ENCODE data around the gene CYP39A1. TPM values are rescaled to one million over a fixed set of nuclear protein-coding genes. Genes with fewer than 3 reads are reported as not detected.
A peak's percentile ranks its signal among the peaks of the same experiment; 100 is the strongest.

The CYP39A1 gene
- 18.5 TPM for total RNA-seq

GRCh38 chr6:46652603-46653438 is at the start of gene CYP39A1, which contains the start of gene SLC25A27:
Gene CYP39A1, minus strand, starts transcription at chr6:46652818. Its CDS starts 236 bp downstream, at chr6:46652582.
Gene SLC25A27, plus strand, starts transcription at chr6:46652975. Its CDS starts 218 bp downstream, at chr6:46653193.
- peak; percentile 95 for DNase-seq (ENCODE audit: low spot score)

- no peak for DNase-seq (ENCODE audit: low spot score)
Measured at GRCh38 chr6:46699970-46700369, 47.4 kb upstream of the CYP39A1 start.

- no peak for DNase-seq (ENCODE audit: low spot score)
Measured at GRCh38 chr6:46690911-46691451, 38.4 kb upstream of the CYP39A1 start.

GRCh38 chr6:46690141-46690755 is 37.6 kb upstream of the CYP39A1 start:
- no peak for DNase-seq (ENCODE audit: low spot score)

GRCh38 chr6:46689657-46690056 is 37.0 kb upstream of the CYP39A1 start:
- DNase-seq (ENCODE audit: low spot score) = no peak

GRCh38 chr6:46688966-46689335 is 36.3 kb upstream of the CYP39A1 start:
- no peak for DNase-seq (ENCODE audit: low spot score)

GRCh38 chr6:46688117-46688965 is 35.7 kb upstream of the CYP39A1 start:
- DNase-seq (ENCODE audit: low spot score) = no peak

GRCh38 chr6:46687619-46688097 is 35.0 kb upstream of the CYP39A1 start, which contains the start of gene TDRD6:
Gene TDRD6, plus strand, starts transcription at chr6:46687885. Its CDS starts 244 bp downstream, at chr6:46688129.
- DNase-seq (ENCODE audit: low spot score) = no peak

- no peak for DNase-seq (ENCODE audit: low spot score)
Measured at GRCh38 chr6:46684771-46685170, 32.2 kb upstream of the CYP39A1 start.

- DNase-seq (ENCODE audit: low spot score) = no peak
Measured at GRCh38 chr6:46677314-46677654, 24.7 kb upstream of the CYP39A1 start.

GRCh38 chr6:46676604-46677313 is 24.1 kb upstream of the CYP39A1 start:
- no peak for DNase-seq (ENCODE audit: low spot score)

- DNase-seq (ENCODE audit: low spot score) = no peak
Measured at GRCh38 chr6:46674410-46674809, 21.8 kb upstream of the CYP39A1 start.

GRCh38 chr6:46667377-46667776 is 14.8 kb upstream of the CYP39A1 start:
- DNase-seq (ENCODE audit: low spot score) = no peak

GRCh38 chr6:46661483-46661882 is 8.9 kb upstream of the CYP39A1 start:
- no peak for DNase-seq (ENCODE audit: low spot score)

- DNase-seq (ENCODE audit: low spot score) = no peak
Measured at GRCh38 chr6:46657642-46658041, 5.0 kb upstream of the CYP39A1 start.

- DNase-seq (ENCODE audit: low spot score) = no peak
Measured at GRCh38 chr6:46655803-46656202, 3.2 kb upstream of the CYP39A1 start.

- DNase-seq (ENCODE audit: low spot score) = no peak
Measured at GRCh38 chr6:46653439-46654195, 999 bp upstream of the CYP39A1 start.

- DNase-seq (ENCODE audit: low spot score) = no peak
Measured at GRCh38 chr6:46652232-46652602, 401 bp downstream of the CYP39A1 start.

GRCh38 chr6:46651816-46652215 is 802 bp downstream of the CYP39A1 start:
- DNase-seq (ENCODE audit: low spot score) = no peak

GRCh38 chr6:46651006-46651405 is 1.6 kb downstream of the CYP39A1 start:
- DNase-seq (ENCODE audit: low spot score) = no peak

All from mucosa of gallbladder (tissue), 1 donor.